IMR-90 (cell line): ENCODE results near the gene ASB6. TPM values are rescaled to one million over a fixed set of nuclear protein-coding genes. Genes with fewer than 3 reads are reported as not detected.

Experiments
- ATAC-seq: fragments of 200-7000 bp; cut with Tn5 transposase; 2 replicates; pipeline ENCODE4 v1.9.1; 2020; ENCODE audit warnings: low read depth, mild to moderate bottlenecking, moderate library complexity
- BruUV-seq: library from RNA; stranded (reverse); fragments of 400-500 nt; replicated peaks from 2 replicates; lab custom pipeline; 2021; lab: Mats Ljungman, UMichigan
- CTCF ChIA-PET: fragments of 300-600 bp; formaldehyde crosslinking; extraction: SDS; loops from one replicate; lab custom pipeline; 2021; ENCODE audit warnings: antibody characterized with exemption; lab: Yijun Ruan, JAX
- POLR2A ChIA-PET: fragments of 300-600 bp; sonication (Branson Sonifier 250); formaldehyde crosslinking; loops from one replicate; lab custom pipeline; 2022; ENCODE audit warnings: antibody characterized with exemption; ENCODE audit not compliant: unreplicated experiment; lab: Charles Lee
- DNase-seq: peaks from one replicate; pipeline ENCODE4 v3.0.0; 2013
- H2AFZ ChIP-seq: replicated peaks from 2 replicates; pipeline ENCODE3; 2013; ENCODE audit warnings: low read length, mild to moderate bottlenecking; ENCODE audit not compliant: poor library complexity
- H2AK5ac ChIP-seq: 2 replicates; pipeline ENCODE4 v1.6.1; 2013; ENCODE audit warnings: low read depth, low read length, inconsistent platforms
- H2AK9ac ChIP-seq: replicated peaks from 2 replicates; pipeline ENCODE3; 2013; ENCODE audit warnings: mild to moderate bottlenecking, low read depth, low read length, moderate library complexity; ENCODE audit not compliant: poor library complexity
- H2BK120ac ChIP-seq: 2 replicates; pipeline ENCODE4 v1.6.1; 2013; ENCODE audit warnings: low read depth, low read length, inconsistent platforms
- H2BK15ac ChIP-seq: 3 replicates; pipeline ENCODE4 v1.6.1; 2013; ENCODE audit warnings: low read depth, low read length, inconsistent platforms
- H2BK20ac ChIP-seq: 2 replicates; pipeline ENCODE4 v1.6.1; 2013; ENCODE audit warnings: low read depth, mild to moderate bottlenecking, inconsistent platforms, low read length, moderate library complexity
- H2BK5ac ChIP-seq: 2 replicates; pipeline ENCODE4 v1.6.1; 2013; ENCODE audit warnings: mild to moderate bottlenecking, low read depth, low read length, inconsistent platforms; ENCODE audit not compliant: poor library complexity, severe bottlenecking
- H3K14ac ChIP-seq: replicated peaks from 2 replicates; pipeline ENCODE4 v1.6.1; 2013; ENCODE audit warnings: low read depth, low read length, inconsistent platforms
- H3K18ac ChIP-seq: 2 replicates; pipeline ENCODE4 v1.6.1; 2013; ENCODE audit warnings: low read depth, low read length, control low read depth
- H3K23ac ChIP-seq: 2 replicates; pipeline ENCODE4 v1.6.1; 2013; ENCODE audit warnings: low read depth, low read length, inconsistent platforms
- H3K27ac ChIP-seq: 2 replicates; pipeline ENCODE4 v1.5.1; 2013; ENCODE audit warnings: mild to moderate bottlenecking, control low read depth, low read length; ENCODE audit not compliant: insufficient read depth
- H3K27me3 ChIP-seq: 2 replicates; pipeline ENCODE4 v1.6.1; 2013; ENCODE audit warnings: low read length; ENCODE audit not compliant: control insufficient read depth, insufficient read depth
- H3K36me3 ChIP-seq: 2 replicates; pipeline ENCODE4 v1.6.1; 2013; ENCODE audit warnings: low read length, mixed read lengths; ENCODE audit not compliant: control insufficient read depth, insufficient read depth
- H3K4ac ChIP-seq: 2 replicates; pipeline ENCODE4 v1.6.1; 2013; ENCODE audit warnings: low read depth, low read length, inconsistent platforms
- H3K4me1 ChIP-seq: 2 replicates; pipeline ENCODE4 v1.6.1; 2013; ENCODE audit warnings: low read length, mixed read lengths; ENCODE audit not compliant: control insufficient read depth, insufficient read depth
- H3K4me2 ChIP-seq: 2 replicates; pipeline ENCODE4 v1.6.1; 2013; ENCODE audit warnings: low read depth, mild to moderate bottlenecking, control low read depth, low read length, moderate library complexity
- H3K4me3 ChIP-seq: 2 replicates; pipeline ENCODE4 v1.5.1; 2013; ENCODE audit warnings: low read depth, mild to moderate bottlenecking, control low read depth, low read length, moderate library complexity; ENCODE audit not compliant: insufficient read depth
- H3K56ac ChIP-seq: 2 replicates; pipeline ENCODE4 v1.6.1; 2013; ENCODE audit warnings: low read length, inconsistent platforms; ENCODE audit not compliant: insufficient read depth; ENCODE audit errors: extremely low read depth
- H3K79me1 ChIP-seq, 2 experiments: 2 replicates each; pipeline ENCODE4 v1.6.1; 2013; ENCODE audit warnings: low read length in 2 of 2, inconsistent platforms in 1 of 2, low read depth in 1 of 2
- H3K9ac ChIP-seq: 2 replicates; pipeline ENCODE4 v1.6.1; 2013; ENCODE audit warnings: low read depth, low read length, control low read depth
- H3K9me1 ChIP-seq: 2 replicates; pipeline ENCODE4 v1.6.1; 2013; ENCODE audit warnings: low read length, inconsistent platforms; ENCODE audit not compliant: insufficient read depth
- H3K9me3 ChIP-seq: 2 replicates; pipeline ENCODE4 v1.6.1; 2013; ENCODE audit warnings: low read length; ENCODE audit not compliant: control insufficient read depth, insufficient read depth
- H4K20me1 ChIP-seq: 2 replicates; pipeline ENCODE4 v1.6.1; 2013; ENCODE audit warnings: low read length, inconsistent platforms; ENCODE audit not compliant: insufficient read depth
- H4K5ac ChIP-seq: 2 replicates; pipeline ENCODE4 v1.6.1; 2013; ENCODE audit warnings: mild to moderate bottlenecking, low read depth, low read length, control low read depth
- H4K8ac ChIP-seq, 2 experiments: 2 replicates each; pipeline ENCODE4 v1.6.1; 2013; ENCODE audit warnings: low read depth in 2 of 2, low read length in 2 of 2, control low read depth in 1 of 2, inconsistent platforms in 1 of 2
- H4K91ac ChIP-seq: 2 replicates; pipeline ENCODE4 v1.6.1; 2013; ENCODE audit warnings: low read depth, low read length, inconsistent platforms; ENCODE audit not compliant: insufficient read depth
- MXI1 ChIP-seq: IDR thresholded peaks from 2 replicates; pipeline ENCODE4 v1.6.1; 2012; ENCODE audit warnings: low read depth, mild to moderate bottlenecking, low read length, moderate library complexity, borderline replicate concordance
- WGBS, 2 experiments: methylation state at CpG; one replicate each; pipeline versions ENCODE4 v1.1.5 to v1.1.7; 2013; ENCODE audit warnings: missing lambda C conversion rate in 2 of 2; ENCODE audit not compliant: insufficient read length in 1 of 2; ENCODE audit errors: extremely low coverage in 2 of 2; 5-methylcytosine and 5-hydroxymethylcytosine counted together
- dilution Hi-C: fragments of 300-500 bp; cut with HindIII; formaldehyde crosslinking; loops from one replicate; pipeline ENCODE4 v1.14.3; 2018; ENCODE audit warnings: low sequenced_read_pairs; ENCODE audit not compliant: unreplicated experiment
- in situ Hi-C: fragments of 300-500 bp; cut with MboI; formaldehyde crosslinking; loops from 3 replicates; pipeline ENCODE4 v1.14.3; 2019; ENCODE audit warnings: low sequenced_read_pairs, inconsistent platforms, mixed read lengths
- intact Hi-C: fragments of 100-400 bp; cut with micrococcal nuclease; formaldehyde crosslinking; loops from 2 replicates; pipeline ENCODE4 v1.10.0; 2022
- polyA plus RNA-seq, 3 experiments: library from polyadenylated mRNA; depleted of rRNA; stranded (reverse); fragments of >200 nt; gene quantifications; 2 replicates each; pipeline ENCODE4 v1.2.3, GENCODE V29; 2012; ENCODE audit warnings: low replicate concordance in 1 of 3
- total RNA-seq: library from RNA; depleted of rRNA; stranded (reverse); fragments of >200 nt; gene quantifications from 2 replicates; pipeline ENCODE4 v1.2.3, GENCODE V29; 2012

Gene ASB6
- total and polyA plus RNA-seq, 2 of the 4 experiments (the other 2 are of a cell fraction): 9.7 to 28.9 TPM

DNA sequence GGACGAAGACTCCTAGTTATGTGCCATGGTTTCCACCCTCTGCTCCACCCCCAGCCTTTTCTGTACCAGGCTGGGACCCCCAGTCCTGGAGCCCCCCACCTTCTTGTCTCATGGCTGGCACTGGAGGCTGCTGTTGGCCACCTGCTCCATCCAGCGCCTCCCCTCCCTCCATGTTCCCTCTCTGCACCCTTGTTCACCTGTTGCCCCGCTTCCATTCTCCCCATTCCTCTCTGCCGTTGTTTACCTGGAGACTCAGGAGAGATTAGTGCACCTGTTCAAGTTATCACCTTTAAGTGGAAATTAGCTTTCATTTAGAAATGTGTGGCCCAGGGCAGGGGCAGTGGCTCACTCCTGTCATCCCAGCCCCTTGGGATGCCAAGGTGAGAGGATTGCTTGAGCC is 8.7 kb downstream of the ASB6 start:
- Histone ChIP-seq H3K79me1 (peaks cover 16 to 86% of the 10 kb centered on the region in 2 experiments), H2BK5ac (no peak overlapping the region), H2BK15ac (no peak overlapping the region), H3K56ac (no peak overlapping the region), H2AFZ (no peak overlapping the region), H2AK5ac (no peak overlapping the region; the same call in 1 of the 2 replicates), H3K9ac (no peak overlapping the region), H3K9me1 (peaks cover 41% of the 10 kb centered on the region), H4K8ac (no peak overlapping the region), H4K5ac (no peak overlapping the region), H3K9me3 (no peaks in the 10 kb centered on the region), H3K4me3 (no peak overlapping the region), H3K27me3 (no peaks in the 10 kb centered on the region), H3K23ac (no peak overlapping the region), H2AK9ac (no peak overlapping the region), H4K91ac (no peak overlapping the region), H3K18ac (no peak overlapping the region), H3K4me1 (peaks cover 32% of the 10 kb centered on the region), H3K14ac (no peak overlapping the region), H3K27ac (no peak overlapping the region), H4K20me1 (peaks cover 94% of the 10 kb centered on the region), H3K36me3 (peaks cover 55% of the 10 kb centered on the region), H2BK120ac (no peak overlapping the region), H3K4me2 (no peak overlapping the region), H2BK20ac (no peak overlapping the region), H3K4ac (no peak overlapping the region)
- 80% methylated on average over 1 of the region's 4 CpGs; no CpG with 5 or more reads in 1 of the 2 experiments for WGBS, 2 experiments
- TF ChIP-seq MXI1: no peak
- DNase-seq (no peak), ATAC-seq (no peak)
- ChIA-PET CTCF (no interaction called here), POLR2A (no interaction called here)
- dilution Hi-C loops: no loop called here
- in situ Hi-C loops: no loop called here
- BruUV-seq: no TSS peak
- intact Hi-C loops: no loop called here
